ENCODE results near the gene NFU1.

- no peak for TF ChIP-seq EZH2 (IDR thresholded peaks at IDR 0.05; ENCODE audit: low read length, missing control alignments)
- TF ChIP-seq CTCF (conservative IDR thresholded peaks at IDR 0.05 in 1 of 2, IDR thresholded peaks at IDR 0.05 in 1 of 2; ENCODE audit: low read depth in 1 of 2, low read length in 2 of 2), result no peak
These were observed 52.6 kb downstream of the NFU1 start for GRCh38 chr2:69384618-69385081.
